WTC11 (cell line): ENCODE data around the gene PALM2AKAP2. TPM values are rescaled to one million over a fixed set of nuclear protein-coding genes. Genes with fewer than 3 reads are reported as not detected.
A peak's percentile ranks its signal among the peaks of the same experiment; 100 is the strongest.

Source experiments
- ATAC-seq: fragments of 200-7000 bp; cut with Tn5 transposase; 2 replicates; pipeline ENCODE4 v1.10.0; 2021; ENCODE audit warnings: mild to moderate bottlenecking, moderate library complexity
- CTCF ChIA-PET: fragments of 300-600 bp; sonication (Branson Sonifier 250); formaldehyde crosslinking; loops from one replicate; lab custom pipeline; 2021; ENCODE audit warnings: antibody characterized with exemption; lab: Charles Lee
- POLR2A ChIA-PET: fragments of 350-600 bp; sonication (Branson Sonifier 250); formaldehyde crosslinking; loops from one replicate; lab custom pipeline; 2021; ENCODE audit warnings: antibody characterized with exemption; lab: Charles Lee
- DNase-seq: peaks from one replicate; pipeline ENCODE4 v3.0.0; 2021; ENCODE audit warnings: low spot score
- H3K27ac Mint-ChIP-seq: 2 replicates; pipeline ENCODE4 v1.8.0; 2021; ENCODE audit warnings: mixed read lengths
- H3K27me3 Mint-ChIP-seq: 2 replicates; pipeline ENCODE4 v1.8.0; 2021; ENCODE audit warnings: low read depth, mild to moderate bottlenecking, moderate library complexity, mixed read lengths
- H3K36me3 Mint-ChIP-seq: 2 replicates; pipeline ENCODE4 v1.8.0; 2021; ENCODE audit warnings: mixed read lengths
- H3K4me1 Mint-ChIP-seq: 2 replicates; pipeline ENCODE4 v1.8.0; 2022; ENCODE audit warnings: mixed read lengths
- H3K4me3 Mint-ChIP-seq: 2 replicates; pipeline ENCODE4 v1.8.0; 2021; ENCODE audit warnings: mild to moderate bottlenecking, moderate library complexity, mixed read lengths
- H3K9me3 Mint-ChIP-seq: 2 replicates; pipeline ENCODE4 v1.8.0; 2021; ENCODE audit warnings: mixed read lengths
- ARID4B ChIP-seq: sonication (generic); formaldehyde crosslinking; IDR thresholded peaks from 2 replicates; pipeline ENCODE4 v1.8.0; 2023; ENCODE audit warnings: missing genetic modification reagents, mild to moderate bottlenecking, borderline replicate concordance
- ATF3 ChIP-seq: sonication (generic); formaldehyde crosslinking; conservative IDR thresholded peaks from 2 replicates; pipeline ENCODE4 v1.8.1; 2022; ENCODE audit warnings: mild to moderate bottlenecking, missing genetic modification reagents
- E2F5 ChIP-seq: sonication (generic); formaldehyde crosslinking; IDR thresholded peaks from 2 replicates; pipeline ENCODE4 v1.8.1; 2022; ENCODE audit warnings: mild to moderate bottlenecking, moderate library complexity, missing genetic modification reagents
- EMX1 ChIP-seq: fragments of 250-450 bp; sonication (Bioruptor Pico); IDR thresholded peaks from 2 replicates; pipeline ENCODE4 v1.8.0; 2021; ENCODE audit warnings: mild to moderate bottlenecking
- ERG ChIP-seq: fragments of 250-450 bp; sonication (Bioruptor Pico); IDR thresholded peaks from 2 replicates; pipeline ENCODE4 v1.8.0; 2021; ENCODE audit warnings: mild to moderate bottlenecking
- FOXP4 ChIP-seq: sonication (generic); formaldehyde crosslinking; IDR thresholded peaks from 2 replicates; pipeline ENCODE4 v1.8.0; 2022; ENCODE audit warnings: mild to moderate bottlenecking, missing genetic modification reagents
- JUN ChIP-seq: sonication (generic); formaldehyde crosslinking; IDR thresholded peaks from 2 replicates; pipeline ENCODE4 v1.8.0; 2023; ENCODE audit warnings: mild to moderate bottlenecking, missing genetic modification reagents
- MLX ChIP-seq: sonication (generic); formaldehyde crosslinking; IDR thresholded peaks from 2 replicates; pipeline ENCODE4 v1.8.1; 2023; ENCODE audit warnings: mild to moderate bottlenecking, missing genetic modification reagents, moderate library complexity
- NFE2L1 ChIP-seq: sonication (generic); formaldehyde crosslinking; IDR thresholded peaks from 2 replicates; pipeline ENCODE4 v1.8.1; 2023; ENCODE audit warnings: missing genetic modification reagents
- NFYB ChIP-seq: sonication (generic); formaldehyde crosslinking; conservative IDR thresholded peaks from 2 replicates; pipeline ENCODE4 v1.8.0; 2022; ENCODE audit warnings: low read depth, missing genetic modification reagents
- PREB ChIP-seq: sonication (generic); formaldehyde crosslinking; IDR thresholded peaks from 2 replicates; pipeline ENCODE4 v1.8.1; 2022; ENCODE audit warnings: mild to moderate bottlenecking, missing genetic modification reagents, moderate library complexity, borderline replicate concordance
- SP1 ChIP-seq: sonication (generic); formaldehyde crosslinking; conservative IDR thresholded peaks from 2 replicates; pipeline ENCODE4 v1.8.1; 2022; ENCODE audit warnings: missing genetic modification reagents
- STAT6 ChIP-seq: sonication (generic); formaldehyde crosslinking; conservative IDR thresholded peaks from 2 replicates; pipeline ENCODE4 v1.8.1; 2023; ENCODE audit warnings: mild to moderate bottlenecking, low read depth, missing genetic modification reagents, moderate library complexity
- USF2 ChIP-seq: sonication (generic); formaldehyde crosslinking; IDR thresholded peaks from 2 replicates; pipeline ENCODE4 v1.8.1; 2023; ENCODE audit warnings: mild to moderate bottlenecking, missing genetic modification reagents, moderate library complexity
- ZNF263 ChIP-seq: sonication (generic); formaldehyde crosslinking; IDR thresholded peaks from 2 replicates; pipeline ENCODE4 v1.8.1; 2022; ENCODE audit warnings: low read depth, mild to moderate bottlenecking, moderate library complexity, missing genetic modification reagents
- ZNF317 ChIP-seq: sonication (generic); formaldehyde crosslinking; IDR thresholded peaks from 2 replicates; pipeline ENCODE4 v1.8.1; 2023; ENCODE audit warnings: low read depth, mild to moderate bottlenecking, moderate library complexity, missing genetic modification reagents, borderline replicate concordance
- ZSCAN18 ChIP-seq: fragments of 250-450 bp; sonication (Bioruptor Pico); IDR thresholded peaks from 2 replicates; pipeline ENCODE4 v2.1.2; 2022; ENCODE audit warnings: mild to moderate bottlenecking, moderate library complexity
- total RNA-seq: library from RNA; stranded (reverse); gene quantifications from 3 replicates; pipeline ENCODE4 v1.2.3, GENCODE V29; 2021

The PALM2AKAP2 gene
- total RNA-seq, 1 experiment from 2014 or later: 7.0 TPM

GRCh38 chr9:109779711-109780452 lies at the start of gene PALM2AKAP2 (continued):
- TF ChIP-seq USF2 (CRISPR knock-in tag) (peak; percentile 67), NFE2L1 (CRISPR knock-in tag) (no peak), ERG (CRISPR knock-in tag) (no peak), MLX (CRISPR knock-in tag) (no peak), JUN (no peak)

- Mint-ChIP-seq H3K27me3 (no peaks in the 10 kb centered on the region), H3K4me3 (no peak overlapping the region), H3K27ac (no peak overlapping the region), H3K9me3 (peaks cover 2% of the 10 kb centered on the region; the same call in 1 of the 2 replicates), H3K36me3 (no peaks in the 10 kb centered on the region), H3K4me1 (peaks cover 13% of the 10 kb centered on the region)
- POLR2A ChIA-PET: no interaction called here
- DNase-seq: no peak
- CTCF ChIA-PET: no interaction called here
- ATAC-seq: no peak
- TF ChIP-seq PREB (CRISPR knock-in tag): no peak
- TF ChIP-seq ATF3 (CRISPR knock-in tag): no peak
- no peak for TF ChIP-seq ZNF263 (CRISPR knock-in tag)
- no peak for TF ChIP-seq ZSCAN18 (CRISPR knock-in tag)
- no peak for TF ChIP-seq SP1 (CRISPR knock-in tag)
- TF ChIP-seq E2F5 (CRISPR knock-in tag): no peak
- TF ChIP-seq NFYB (CRISPR knock-in tag): no peak
- no peak for TF ChIP-seq STAT6 (CRISPR knock-in tag)
- TF ChIP-seq ZNF317: no peak
- TF ChIP-seq EMX1 (CRISPR knock-in tag): no peak
- TF ChIP-seq FOXP4: no peak
- TF ChIP-seq JUN: no peak
- TF ChIP-seq ARID4B: no peak
These were observed 49.8 kb upstream of the PALM2AKAP2 start for GRCh38 chr9:109730228-109730627.
